Neural cell (in vitro differentiated cells): ENCODE results near the gene RNASE11. TPM values are rescaled to one million over a fixed set of nuclear protein-coding genes. Genes with fewer than 3 reads are reported as not detected.

Experiments
- H2AFZ ChIP-seq: fragments of 200-600, 300-800 bp; sonication (generic), shearing (Covaris generic); 2 replicates; pipeline ENCODE4 v1.6.0; 2014; ENCODE audit warnings: low read depth, mild to moderate bottlenecking, antibody characterized with exemption, low read length, moderate library complexity
- H3F3A ChIP-seq: fragments of 200-600 bp; shearing (Covaris generic); 2 replicates; pipeline ENCODE4 v1.6.1; 2016; ENCODE audit warnings: mild to moderate bottlenecking, moderate library complexity, mixed read lengths, antibody characterized with exemption, low read length; ENCODE audit not compliant: insufficient read depth, poor library complexity, severe bottlenecking
- H3K27ac ChIP-seq: fragments of 200-600, 300-800 bp; sonication (generic), shearing (Covaris generic); 2 replicates; pipeline ENCODE4 v1.5.1; 2014; ENCODE audit warnings: mild to moderate bottlenecking, low read length, moderate library complexity
- H3K27me3 ChIP-seq: fragments of 300-800, 200-600 bp; sonication (generic), shearing (Covaris generic); 2 replicates; pipeline ENCODE4 v1.6.0; 2014; ENCODE audit warnings: mild to moderate bottlenecking, low read depth, low read length, moderate library complexity; ENCODE audit not compliant: insufficient read depth
- H3K36me3 ChIP-seq: fragments of 300-800, 200-600 bp; sonication (generic), shearing (Covaris generic); 2 replicates; pipeline ENCODE4 v1.5.1; 2014; ENCODE audit warnings: mild to moderate bottlenecking, antibody characterized with exemption, low read length, moderate library complexity; ENCODE audit not compliant: insufficient read depth
- H3K4me2 ChIP-seq: fragments of 300-800, 200-600 bp; sonication (generic), shearing (Covaris generic); 2 replicates; pipeline ENCODE4 v1.6.0; 2014; ENCODE audit warnings: mild to moderate bottlenecking, low read length
- H3K4me3 ChIP-seq: fragments of 300-800, 200-600 bp; sonication (generic), shearing (Covaris generic); 2 replicates; pipeline ENCODE4 v1.5.1; 2014; ENCODE audit warnings: mild to moderate bottlenecking, low read length, moderate library complexity
- H3K79me2 ChIP-seq: fragments of 200-600 bp; shearing (Covaris generic); replicated peaks from 2 replicates; pipeline ENCODE4 v1.6.0; 2014; ENCODE audit warnings: mild to moderate bottlenecking, low read length, moderate library complexity; ENCODE audit not compliant: insufficient read depth
- H3K9ac ChIP-seq: fragments of 300-800, 200-600 bp; sonication (generic), shearing (Covaris generic); 2 replicates; pipeline ENCODE4 v1.6.1; 2016; ENCODE audit warnings: mild to moderate bottlenecking, low read length, mixed read lengths
- H3K9me2 ChIP-seq: fragments of 200-600 bp; shearing (Covaris generic); 2 replicates; pipeline ENCODE4 v1.6.1; 2016; ENCODE audit warnings: mild to moderate bottlenecking, low read length, mixed read lengths; ENCODE audit not compliant: insufficient read depth
- H3K9me3 ChIP-seq: fragments of 200-600, 300-800 bp; sonication (generic), shearing (Covaris generic); 2 replicates; pipeline ENCODE4 v1.6.1; 2016; ENCODE audit warnings: mild to moderate bottlenecking, mixed run types, low read length, moderate library complexity, mixed read lengths
- H4K20me1 ChIP-seq: fragments of 200-600 bp; shearing (Covaris generic); 2 replicates; pipeline ENCODE4 v1.6.1; 2016; ENCODE audit warnings: mild to moderate bottlenecking, mixed run types; ENCODE audit not compliant: insufficient read depth
- EP300 ChIP-seq: fragments of 450-650 bp; conservative IDR thresholded peaks from 2 replicates; pipeline ENCODE4 v1.6.1; 2014; ENCODE audit warnings: antibody characterized with exemption, mild to moderate bottlenecking, moderate library complexity; ENCODE audit not compliant: poor library complexity, severe bottlenecking
- EZH2 ChIP-seq: fragments of 200-600, 300-800 bp; shearing (Covaris generic), sonication (generic); IDR thresholded peaks from 2 replicates; pipeline ENCODE4 v1.6.1; 2014; ENCODE audit warnings: antibody characterized with exemption, low read length, borderline replicate concordance, mild to moderate bottlenecking; ENCODE audit not compliant: insufficient read depth, poor library complexity, severe bottlenecking
- MXI1 ChIP-seq: fragments of 450-650 bp; conservative IDR thresholded peaks from 2 replicates; pipeline ENCODE4 v1.6.1; 2014; ENCODE audit warnings: antibody characterized with exemption, mild to moderate bottlenecking; ENCODE audit not compliant: poor library complexity, severe bottlenecking
- POLR2AphosphoS5 ChIP-seq: IDR thresholded peaks from 2 replicates; pipeline ENCODE4 v1.6.1; 2012
- RAD21 ChIP-seq: fragments of 450-650 bp; conservative IDR thresholded peaks from 2 replicates; pipeline ENCODE4 v1.6.1; 2014; ENCODE audit warnings: antibody characterized with exemption, mild to moderate bottlenecking, moderate library complexity
- SMC3 ChIP-seq: fragments of 450-650 bp; conservative IDR thresholded peaks from 2 replicates; pipeline ENCODE4 v1.6.1; 2014; ENCODE audit warnings: antibody characterized with exemption, mild to moderate bottlenecking, moderate library complexity; ENCODE audit not compliant: poor library complexity
- TAF1 ChIP-seq: IDR thresholded peaks from 2 replicates; pipeline ENCODE4 v1.6.1; 2012; ENCODE audit warnings: low read depth
- polyA plus RNA-seq: library from polyadenylated mRNA; depleted of rRNA; stranded (reverse); fragments of >200 nt; gene quantifications from 2 replicates; pipeline ENCODE4 v1.2.3, GENCODE V29; 2014
- TF ChIP-seq, protein P1 (sequence below): IDR thresholded peaks from 2 replicates; pipeline ENCODE4 v1.6.1; 2012; ENCODE audit warnings: borderline replicate concordance
- TF ChIP-seq, protein P2 (sequence below): fragments of 450-650 bp; IDR thresholded peaks from 2 replicates; pipeline ENCODE4 v1.5.1; 2014; ENCODE audit warnings: antibody characterized with exemption, mild to moderate bottlenecking, moderate library complexity; ENCODE audit not compliant: poor library complexity, severe bottlenecking

Gene RNASE11
- polyA plus RNA-seq, 1 donor from 2014 or later, result not detected

DNA sequence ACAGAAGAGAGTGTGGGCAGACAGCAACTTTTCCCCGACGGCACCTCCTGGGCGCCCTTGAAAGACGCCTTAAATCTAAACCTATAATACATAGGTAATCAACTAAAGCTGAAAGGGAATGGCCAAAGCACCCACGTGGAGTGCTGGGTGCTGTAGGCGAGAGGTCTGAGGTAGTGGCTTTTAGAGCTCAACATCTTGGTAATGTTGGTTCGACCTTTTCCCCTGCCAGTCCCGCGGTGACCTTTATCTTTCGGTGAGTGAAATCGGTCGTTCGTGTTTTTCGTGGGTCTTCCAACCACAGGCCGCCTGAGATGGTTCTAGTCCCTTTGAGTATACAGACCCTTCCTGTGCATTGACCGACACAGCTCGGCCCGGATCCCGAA is 44.6 kb upstream of the RNASE11 start:
- no peak for TF ChIP-seq EP300
- TF ChIP-seq SMC3, result no peak
- TF ChIP-seq TAF1, result no peak
- TF ChIP-seq EZH2, result no peak
- no peak for TF ChIP-seq POLR2AphosphoS5
- TF ChIP-seq RAD21, result no peak
- no peak for TF ChIP-seq MXI1
- TF ChIP-seq, protein P1, sequence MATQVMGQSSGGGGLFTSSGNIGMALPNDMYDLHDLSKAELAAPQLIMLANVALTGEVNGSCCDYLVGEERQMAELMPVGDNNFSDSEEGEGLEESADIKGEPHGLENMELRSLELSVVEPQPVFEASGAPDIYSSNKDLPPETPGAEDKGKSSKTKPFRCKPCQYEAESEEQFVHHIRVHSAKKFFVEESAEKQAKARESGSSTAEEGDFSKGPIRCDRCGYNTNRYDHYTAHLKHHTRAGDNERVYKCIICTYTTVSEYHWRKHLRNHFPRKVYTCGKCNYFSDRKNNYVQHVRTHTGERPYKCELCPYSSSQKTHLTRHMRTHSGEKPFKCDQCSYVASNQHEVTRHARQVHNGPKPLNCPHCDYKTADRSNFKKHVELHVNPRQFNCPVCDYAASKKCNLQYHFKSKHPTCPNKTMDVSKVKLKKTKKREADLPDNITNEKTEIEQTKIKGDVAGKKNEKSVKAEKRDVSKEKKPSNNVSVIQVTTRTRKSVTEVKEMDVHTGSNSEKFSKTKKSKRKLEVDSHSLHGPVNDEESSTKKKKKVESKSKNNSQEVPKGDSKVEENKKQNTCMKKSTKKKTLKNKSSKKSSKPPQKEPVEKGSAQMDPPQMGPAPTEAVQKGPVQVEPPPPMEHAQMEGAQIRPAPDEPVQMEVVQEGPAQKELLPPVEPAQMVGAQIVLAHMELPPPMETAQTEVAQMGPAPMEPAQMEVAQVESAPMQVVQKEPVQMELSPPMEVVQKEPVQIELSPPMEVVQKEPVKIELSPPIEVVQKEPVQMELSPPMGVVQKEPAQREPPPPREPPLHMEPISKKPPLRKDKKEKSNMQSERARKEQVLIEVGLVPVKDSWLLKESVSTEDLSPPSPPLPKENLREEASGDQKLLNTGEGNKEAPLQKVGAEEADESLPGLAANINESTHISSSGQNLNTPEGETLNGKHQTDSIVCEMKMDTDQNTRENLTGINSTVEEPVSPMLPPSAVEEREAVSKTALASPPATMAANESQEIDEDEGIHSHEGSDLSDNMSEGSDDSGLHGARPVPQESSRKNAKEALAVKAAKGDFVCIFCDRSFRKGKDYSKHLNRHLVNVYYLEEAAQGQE, result no peak
- TF ChIP-seq, protein P2, sequence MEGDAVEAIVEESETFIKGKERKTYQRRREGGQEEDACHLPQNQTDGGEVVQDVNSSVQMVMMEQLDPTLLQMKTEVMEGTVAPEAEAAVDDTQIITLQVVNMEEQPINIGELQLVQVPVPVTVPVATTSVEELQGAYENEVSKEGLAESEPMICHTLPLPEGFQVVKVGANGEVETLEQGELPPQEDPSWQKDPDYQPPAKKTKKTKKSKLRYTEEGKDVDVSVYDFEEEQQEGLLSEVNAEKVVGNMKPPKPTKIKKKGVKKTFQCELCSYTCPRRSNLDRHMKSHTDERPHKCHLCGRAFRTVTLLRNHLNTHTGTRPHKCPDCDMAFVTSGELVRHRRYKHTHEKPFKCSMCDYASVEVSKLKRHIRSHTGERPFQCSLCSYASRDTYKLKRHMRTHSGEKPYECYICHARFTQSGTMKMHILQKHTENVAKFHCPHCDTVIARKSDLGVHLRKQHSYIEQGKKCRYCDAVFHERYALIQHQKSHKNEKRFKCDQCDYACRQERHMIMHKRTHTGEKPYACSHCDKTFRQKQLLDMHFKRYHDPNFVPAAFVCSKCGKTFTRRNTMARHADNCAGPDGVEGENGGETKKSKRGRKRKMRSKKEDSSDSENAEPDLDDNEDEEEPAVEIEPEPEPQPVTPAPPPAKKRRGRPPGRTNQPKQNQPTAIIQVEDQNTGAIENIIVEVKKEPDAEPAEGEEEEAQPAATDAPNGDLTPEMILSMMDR, result no peak
- peak overlapping the region; percentile 69 for H3K4me3 ChIP-seq
- no peak overlapping the region for H2AFZ ChIP-seq
- H4K20me1 ChIP-seq, result no peaks in the 10 kb centered on the region
- H3F3A ChIP-seq, result no peaks in the 10 kb centered on the region
- H3K27me3 ChIP-seq, result peaks cover 79% of the 10 kb centered on the region
- no peaks in the 10 kb centered on the region for H3K36me3 ChIP-seq
- no peak overlapping the region for H3K9ac ChIP-seq
- no peak overlapping the region for H3K27ac ChIP-seq
- no peaks in the 10 kb centered on the region for H3K9me2 ChIP-seq
- no peaks in the 10 kb centered on the region for H3K79me2 ChIP-seq
- peak overlapping the region; percentile 66 for H3K4me2 ChIP-seq
- H3K9me3 ChIP-seq, result no peaks in the 10 kb centered on the region

DNA sequence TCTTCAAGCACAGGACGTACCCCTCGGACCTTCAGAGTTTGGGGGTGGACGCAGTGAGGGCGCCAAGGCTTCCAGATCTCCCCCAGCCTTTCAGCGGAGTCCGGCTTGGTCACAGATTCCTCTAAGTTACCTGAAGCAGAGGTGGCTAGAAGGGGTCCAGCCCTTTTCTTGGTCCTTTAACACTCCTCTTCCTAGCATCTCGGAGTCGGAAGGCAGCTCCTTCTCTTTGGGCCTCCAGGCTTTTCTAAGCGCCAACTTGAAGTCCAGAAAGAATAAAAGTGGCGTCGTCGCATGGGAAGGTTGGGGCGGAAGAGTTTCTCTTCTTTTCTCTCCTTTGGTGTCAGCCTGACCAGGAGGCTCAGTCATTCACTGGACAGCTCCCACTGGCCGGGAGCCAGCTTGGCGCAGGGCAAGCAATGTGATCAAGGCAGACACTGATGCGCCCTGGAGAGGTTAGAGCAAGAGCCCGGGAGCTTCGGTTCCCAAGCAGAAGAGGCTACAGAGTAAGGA is 44.1 kb upstream of the RNASE11 start:
- Histone ChIP-seq H3K4me2 (peak overlapping the region; percentile 81), H3K9ac (peak overlapping the region; percentile 6), H3K36me3 (no peaks in the 10 kb centered on the region), H3K9me3 (no peaks in the 10 kb centered on the region), H4K20me1 (no peaks in the 10 kb centered on the region), H3F3A (no peaks in the 10 kb centered on the region), H3K9me2 (no peaks in the 10 kb centered on the region), H2AFZ (no peak overlapping the region), H3K79me2 (no peaks in the 10 kb centered on the region), H3K27me3 (peaks cover 84% of the 10 kb centered on the region), H3K27ac (no peak overlapping the region), H3K4me3 (peak overlapping the region; percentile 69)
- TF ChIP-seq SMC3, result no peak
- TF ChIP-seq RAD21, result no peak
- no peak for TF ChIP-seq EP300
- TF ChIP-seq POLR2AphosphoS5, result no peak
- TF ChIP-seq, protein P2, result no peak
- TF ChIP-seq, protein P1, result no peak
- no peak for TF ChIP-seq MXI1
- no peak for TF ChIP-seq EZH2
- no peak for TF ChIP-seq TAF1
